Activated CD8-positive, alpha-beta memory T cell treated with anti-CD3 and anti-CD28 coated beads for 4 hours (primary cell): Measurements from ENCODE around the gene FNDC1.
"Not testable (repeated sequence)": the region's sequence is repeated elsewhere in the genome, so short reads cannot be mapped to it uniquely, and the experiment has no call there.

ENCODE experiments used
- DNase-seq, 2 donors: peaks; one replicate each; pipeline ENCODE4 v3.0.0-alpha.2; 2020; ENCODE audit warnings: low read depth in 2 of 2

Gene FNDC1

GRCh38 chr6:159259441-159260125, 90.4 kb downstream of the FNDC1 start:
- no peak for DNase-seq

GRCh38 chr6:159260208-159260607, 91.0 kb downstream of the FNDC1 start:
- no peak for DNase-seq

- no peak for DNase-seq
Observed at GRCh38 chr6:159261995-159262394, 92.8 kb downstream of the FNDC1 start.

- DNase-seq: no peak
Observed at GRCh38 chr6:159262586-159262985, 93.4 kb downstream of the FNDC1 start.

- no peak for DNase-seq
Observed at GRCh38 chr6:159267165-159267564, 98.0 kb downstream of the FNDC1 start.

GRCh38 chr6:159268511-159268910, 99.3 kb downstream of the FNDC1 start:
- no peak for DNase-seq

GRCh38 chr6:159271257-159271656, 102.1 kb downstream of the FNDC1 start:
- DNase-seq: no peak

- no peak for DNase-seq
Observed at GRCh38 chr6:159278626-159279025, 109.4 kb downstream of the FNDC1 start.

GRCh38 chr6:159279790-159280277, 110.6 kb downstream of the FNDC1 start:
- DNase-seq: no peak

- DNase-seq: no peak
Observed at GRCh38 chr6:159282421-159282820, 113.2 kb downstream of the FNDC1 start.

- DNase-seq: not testable (repeated sequence)
Observed at GRCh38 chr6:159284661-159285060, 115.5 kb downstream of the FNDC1 start.

- no peak for DNase-seq
Observed at GRCh38 chr6:159298840-159299239, 129.6 kb downstream of the FNDC1 start.

- DNase-seq: no peak
Observed at GRCh38 chr6:159299566-159299965, 130.4 kb downstream of the FNDC1 start.

GRCh38 chr6:159301277-159301676, 132.1 kb downstream of the FNDC1 start:
- no peak for DNase-seq

GRCh38 chr6:159301810-159302593, 132.8 kb downstream of the FNDC1 start:
- DNase-seq: no peak

- no peak for DNase-seq
Observed at GRCh38 chr6:159302594-159302992, 133.4 kb downstream of the FNDC1 start.

- DNase-seq: no peak
Observed at GRCh38 chr6:159303159-159303558, 134.0 kb downstream of the FNDC1 start.

- DNase-seq: no peak
Observed at GRCh38 chr6:159303784-159304183, 134.6 kb downstream of the FNDC1 start.

GRCh38 chr6:159304641-159305040, 135.4 kb downstream of the FNDC1 start:
- DNase-seq: no peak

- no peak for DNase-seq
Observed at GRCh38 chr6:159305159-159305558, 136.0 kb downstream of the FNDC1 start.

- DNase-seq: no peak
Observed at GRCh38 chr6:159305804-159306537, 136.8 kb downstream of the FNDC1 start.

- DNase-seq: no peak
Observed at GRCh38 chr6:159307246-159307790, 138.1 kb downstream of the FNDC1 start.
